HG02588 (cell line): ENCODE data around the gene TMPRSS4.

Experiments used
- ATAC-seq: cut with Tn5 transposase; IDR thresholded peaks from one replicate; pipeline ENCODE4 v1.9.1; 2021; ENCODE audit warnings: mild to moderate bottlenecking, moderate library complexity; ENCODE audit not compliant: unreplicated experiment

Gene TMPRSS4, protein sequence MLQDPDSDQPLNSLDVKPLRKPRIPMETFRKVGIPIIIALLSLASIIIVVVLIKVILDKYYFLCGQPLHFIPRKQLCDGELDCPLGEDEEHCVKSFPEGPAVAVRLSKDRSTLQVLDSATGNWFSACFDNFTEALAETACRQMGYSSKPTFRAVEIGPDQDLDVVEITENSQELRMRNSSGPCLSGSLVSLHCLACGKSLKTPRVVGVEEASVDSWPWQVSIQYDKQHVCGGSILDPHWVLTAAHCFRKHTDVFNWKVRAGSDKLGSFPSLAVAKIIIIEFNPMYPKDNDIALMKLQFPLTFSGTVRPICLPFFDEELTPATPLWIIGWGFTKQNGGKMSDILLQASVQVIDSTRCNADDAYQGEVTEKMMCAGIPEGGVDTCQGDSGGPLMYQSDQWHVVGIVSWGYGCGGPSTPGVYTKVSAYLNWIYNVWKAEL

DNA sequence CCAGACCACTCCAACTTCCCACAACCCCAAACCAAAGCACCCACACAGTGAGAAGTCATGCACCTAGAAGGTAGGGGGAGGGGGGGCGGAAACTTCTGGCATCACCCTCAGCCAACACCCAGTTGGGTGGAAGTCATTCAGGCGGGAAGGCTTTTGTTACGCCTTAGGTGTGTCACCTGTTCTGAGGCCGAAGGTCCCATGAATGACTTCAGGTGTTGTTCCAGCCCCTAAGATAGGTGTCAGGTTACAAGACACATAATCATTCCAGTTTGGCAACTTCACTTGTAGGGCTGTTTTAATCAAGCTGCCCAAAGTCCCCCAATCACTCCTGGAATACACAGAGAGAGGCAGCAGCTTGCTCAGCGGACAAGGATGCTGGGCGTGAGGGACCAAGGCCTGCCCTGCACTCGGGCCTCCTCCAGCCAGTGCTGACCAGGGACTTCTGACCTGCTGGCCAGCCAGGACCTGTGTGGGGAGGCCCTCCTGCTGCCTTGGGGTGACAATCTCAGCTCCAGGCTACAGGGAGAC lies at the start of gene TMPRSS4:
Gene TMPRSS4, plus strand, starts transcription at position 325 of the 528 bp plus-strand sequence. CDS start 225 bp downstream, outside the sequence.
- no peak for ATAC-seq

DNA sequence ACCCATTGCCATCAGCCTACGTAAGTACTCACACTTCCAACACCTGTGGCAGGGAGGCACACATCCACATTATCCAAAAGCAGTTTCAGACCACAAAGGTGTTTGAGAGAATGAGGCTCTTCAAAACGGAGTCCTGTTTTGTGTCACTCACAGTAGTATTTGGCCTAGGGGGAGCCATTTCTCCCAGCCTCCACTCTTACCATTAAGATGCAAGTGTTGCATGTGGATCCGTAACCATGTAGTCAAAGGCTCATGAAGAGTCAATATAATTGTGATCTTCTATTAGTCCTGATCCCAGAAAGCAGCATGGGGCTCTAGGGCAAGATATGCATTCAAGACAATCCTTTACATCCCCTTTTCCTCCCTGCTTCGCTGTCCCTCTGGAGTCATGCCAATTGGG lies 49.2 kb upstream of the TMPRSS4 start:
- ATAC-seq, result no peak

DNA sequence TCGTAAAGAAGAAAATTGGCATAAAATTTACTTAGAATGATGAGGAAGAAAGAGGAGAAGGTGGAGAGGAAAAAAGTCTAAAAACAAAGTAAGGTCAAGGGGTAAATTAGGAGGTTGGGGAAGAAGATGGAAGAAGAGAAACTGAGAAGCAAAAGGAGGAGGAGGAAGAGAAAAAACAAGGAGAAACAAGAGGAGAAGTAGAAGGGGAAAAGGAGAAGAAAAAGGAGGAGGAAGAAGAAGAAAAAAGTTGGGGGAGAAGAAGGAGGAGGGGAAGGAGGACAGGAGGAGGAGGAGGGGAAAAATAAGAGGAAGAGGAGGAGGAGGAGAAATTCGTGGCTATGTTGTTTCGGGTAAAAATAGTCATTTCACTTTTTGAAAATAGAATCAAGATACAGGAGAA lies 48.3 kb upstream of the TMPRSS4 start:
- ATAC-seq, result no peak

DNA sequence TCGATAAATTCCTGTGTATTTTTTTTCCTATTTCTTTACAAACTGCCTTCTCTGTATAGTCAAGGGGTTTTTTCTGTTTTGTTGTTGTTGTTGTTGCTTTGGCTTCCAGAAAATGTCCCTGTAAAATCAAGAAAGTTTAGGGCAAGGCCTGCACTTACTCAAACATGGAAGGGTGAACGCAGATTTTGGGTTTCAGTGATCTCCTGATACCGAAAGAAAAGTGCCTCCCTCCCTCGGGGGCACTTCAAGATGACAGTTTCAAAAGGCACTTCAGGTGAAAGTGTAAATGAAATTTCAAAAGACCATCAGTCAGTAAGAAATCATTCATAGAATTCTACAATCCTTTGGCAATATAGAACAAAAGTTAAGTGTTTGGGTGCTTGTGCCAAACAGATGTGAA lies 43.4 kb upstream of the TMPRSS4 start:
- ATAC-seq, result no peak

DNA sequence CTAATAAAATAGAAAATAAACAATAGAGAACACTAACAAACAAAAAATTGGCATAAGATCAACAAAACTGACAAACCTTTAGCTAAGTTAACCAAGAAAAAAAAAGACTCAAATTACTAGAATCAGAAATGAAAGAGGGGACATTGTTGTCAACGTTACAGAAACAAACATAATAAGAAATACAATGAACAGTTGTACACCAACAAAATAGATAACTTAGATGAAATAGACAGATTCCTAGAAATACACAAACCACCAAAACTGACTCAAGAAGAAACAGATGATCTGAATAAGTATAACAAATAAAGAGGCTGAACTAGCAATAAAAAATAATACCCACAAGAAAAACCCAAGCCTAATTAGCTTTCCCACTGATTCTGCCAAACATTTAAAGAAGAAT lies 34.7 kb upstream of the TMPRSS4 start:
- no peak for ATAC-seq

DNA sequence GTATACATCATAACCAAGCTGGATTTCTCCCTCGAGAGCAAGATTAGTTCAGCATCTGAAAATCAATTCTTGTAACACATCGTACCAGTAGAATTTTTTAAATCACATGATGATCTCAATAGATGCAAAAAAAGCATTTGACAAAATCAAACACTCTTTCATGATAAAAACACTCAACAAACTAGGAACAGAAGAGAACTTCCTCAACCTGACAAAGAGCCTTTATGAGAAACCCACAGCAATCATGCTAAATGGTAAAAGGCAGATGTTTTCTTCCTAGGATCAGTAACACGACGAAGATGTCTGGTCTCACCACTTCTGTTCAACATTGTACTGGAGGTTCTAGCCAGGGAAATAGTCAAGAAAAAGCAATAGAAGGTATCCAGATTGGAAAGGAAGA lies 34.1 kb upstream of the TMPRSS4 start:
- ATAC-seq, result no peak

DNA sequence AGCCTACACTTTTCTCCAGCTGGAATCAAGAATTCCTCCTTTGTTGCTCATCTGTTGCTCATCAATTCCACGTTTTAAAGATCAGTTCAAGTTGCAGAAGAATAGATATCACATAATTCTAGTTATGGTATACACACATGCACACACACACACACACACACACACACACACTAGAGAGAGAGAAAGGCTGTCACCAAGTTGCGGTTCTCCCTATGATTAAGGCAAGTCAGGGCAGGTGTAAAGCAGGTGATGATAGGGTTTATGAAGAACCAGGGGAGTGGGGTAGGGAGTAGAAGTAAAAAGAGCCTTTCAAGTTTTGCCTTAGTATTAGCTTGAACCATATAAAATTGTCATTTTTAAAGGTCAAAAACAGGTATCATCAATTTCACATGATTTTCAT lies 31.7 kb upstream of the TMPRSS4 start:
- no peak for ATAC-seq

DNA sequence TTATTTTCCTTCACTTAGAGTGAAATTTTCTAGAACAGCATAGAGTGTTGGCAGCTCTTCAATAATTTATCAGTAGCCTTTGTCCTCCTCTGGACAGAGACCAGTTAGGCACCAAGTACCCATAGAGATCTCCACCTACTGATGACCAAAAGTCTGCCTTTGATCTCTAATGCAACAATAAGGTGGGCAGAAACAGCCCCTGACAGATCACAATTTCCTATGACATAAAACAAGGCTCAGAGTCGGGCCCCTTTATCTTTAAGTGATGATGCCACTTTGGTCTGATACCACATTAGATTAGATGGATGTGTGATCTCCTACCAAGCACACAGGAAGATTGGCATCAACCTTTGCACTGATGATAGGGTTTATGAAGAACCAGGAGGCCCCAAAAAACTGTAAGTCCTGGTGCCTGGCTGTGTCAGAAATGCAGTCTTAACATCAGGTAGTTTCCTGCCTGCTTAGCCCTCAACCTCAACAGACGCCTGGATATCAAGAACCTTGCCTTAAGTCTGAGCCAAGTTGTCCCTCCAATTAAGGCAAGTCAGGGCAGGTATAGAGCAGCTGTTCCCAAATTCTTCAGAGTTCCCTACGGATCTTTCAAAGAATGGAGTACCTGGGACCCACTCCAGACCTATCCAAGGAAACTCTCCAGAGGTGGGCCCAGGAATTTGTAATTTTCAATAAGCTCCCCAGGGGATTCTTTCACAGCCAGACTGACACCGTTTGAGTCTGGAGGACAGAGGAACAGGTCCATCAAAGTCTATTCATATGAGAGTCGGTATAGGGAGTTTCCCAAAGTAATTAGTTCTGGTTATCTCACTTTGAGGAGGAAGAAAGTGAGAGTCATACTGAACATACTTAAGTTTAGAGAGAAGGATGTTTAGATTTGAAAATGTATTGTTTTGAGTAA lies 30.6 kb upstream of the TMPRSS4 start:
- ATAC-seq, result peak; percentile 53

DNA sequence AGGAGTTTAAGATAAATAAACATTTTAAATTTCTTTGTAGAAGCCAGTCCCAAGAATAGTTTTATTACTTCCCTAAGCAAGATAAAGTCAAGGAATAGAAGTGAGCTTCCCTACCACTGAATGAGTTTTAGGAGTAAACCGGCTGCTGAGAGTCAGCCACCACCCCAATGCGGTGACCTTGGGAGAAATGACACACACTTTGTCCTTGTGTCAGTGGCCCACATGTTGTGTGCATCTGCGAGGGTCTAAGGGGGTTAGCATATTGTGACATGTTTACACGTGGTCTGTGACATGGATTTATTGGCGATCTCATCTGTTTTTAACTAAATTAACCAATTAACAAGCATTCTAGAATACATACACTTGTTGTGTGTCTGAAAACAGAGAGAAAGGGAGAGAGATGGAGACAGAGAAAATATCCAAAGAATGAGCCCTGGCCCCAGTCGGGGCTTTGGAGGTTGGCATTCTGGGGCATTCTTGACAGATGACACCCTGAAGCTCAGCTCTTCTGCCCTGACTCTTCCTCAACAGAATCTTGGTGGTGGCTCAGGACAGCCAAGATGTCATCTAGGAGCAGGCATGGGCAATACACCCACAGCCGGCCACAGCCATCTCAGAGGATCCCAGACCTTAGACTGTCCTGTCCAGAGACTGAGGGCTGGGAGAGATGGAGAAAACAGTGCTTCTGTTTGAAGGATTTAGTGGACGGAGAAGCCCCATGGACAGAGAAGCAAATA lies 29.7 kb upstream of the TMPRSS4 start:
- ATAC-seq, result no peak

DNA sequence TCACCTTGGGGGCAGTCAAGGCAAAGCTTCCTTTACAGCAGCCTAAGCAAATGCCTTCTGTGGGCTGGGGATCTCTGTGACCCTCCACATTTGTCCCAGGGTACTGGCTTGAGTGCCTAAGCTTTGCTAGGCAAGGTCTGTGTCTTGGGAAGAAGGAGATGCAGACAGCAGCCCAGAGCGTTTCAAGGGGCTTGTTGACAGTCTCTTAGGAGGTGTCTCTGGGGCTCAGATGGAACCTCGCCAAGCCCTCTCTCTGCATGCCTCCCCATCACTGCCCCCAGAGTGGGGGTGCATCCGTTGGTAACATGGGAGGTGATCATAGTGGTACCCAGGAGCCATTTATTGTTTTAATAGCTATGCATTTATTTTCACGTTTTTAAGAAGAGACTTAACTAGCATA lies 29.1 kb upstream of the TMPRSS4 start:
- ATAC-seq, result no peak

DNA sequence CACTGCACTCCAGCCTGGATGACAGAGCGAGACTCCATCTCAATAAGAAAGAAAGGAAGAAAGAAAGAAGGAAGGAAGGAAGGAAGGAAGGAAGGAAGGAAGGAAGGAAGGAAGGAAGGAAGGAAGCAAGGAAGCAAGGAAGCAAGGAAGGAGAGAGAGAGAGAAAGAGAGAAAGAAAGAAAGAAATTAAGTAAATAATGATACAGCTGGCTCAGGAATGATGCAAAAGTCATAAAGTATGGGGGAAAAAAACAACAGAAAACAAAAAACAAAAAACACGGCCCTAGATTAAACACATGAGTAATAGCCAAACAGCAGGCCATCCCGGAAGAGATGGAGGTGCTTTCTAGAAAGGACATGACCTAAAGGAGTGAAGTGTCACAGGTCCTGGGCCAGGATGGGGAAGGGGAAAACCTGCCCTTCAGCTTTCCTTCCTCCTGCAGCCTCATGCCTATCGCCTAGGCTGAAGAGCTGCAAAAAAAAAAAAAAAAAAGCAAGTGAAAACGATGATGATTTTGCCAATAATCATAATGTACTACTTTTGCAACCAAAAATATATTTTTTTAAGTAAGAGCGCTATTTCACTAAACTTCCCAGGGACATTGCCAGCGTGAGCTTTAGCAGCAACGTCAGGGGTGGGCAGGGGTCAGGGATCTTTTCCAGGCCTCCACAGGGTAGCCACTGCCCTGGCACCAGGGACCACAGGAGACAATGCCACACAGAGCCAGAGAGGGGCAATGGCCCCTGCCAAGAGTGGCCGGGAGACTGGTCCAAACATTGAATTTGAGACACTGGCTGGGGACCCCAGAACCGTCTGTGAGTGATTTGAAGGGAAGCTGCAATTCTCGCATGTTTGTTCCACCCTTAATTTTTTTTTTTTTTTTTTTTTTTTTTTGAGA lies 28.2 kb upstream of the TMPRSS4 start:
- ATAC-seq, result no peak

DNA sequence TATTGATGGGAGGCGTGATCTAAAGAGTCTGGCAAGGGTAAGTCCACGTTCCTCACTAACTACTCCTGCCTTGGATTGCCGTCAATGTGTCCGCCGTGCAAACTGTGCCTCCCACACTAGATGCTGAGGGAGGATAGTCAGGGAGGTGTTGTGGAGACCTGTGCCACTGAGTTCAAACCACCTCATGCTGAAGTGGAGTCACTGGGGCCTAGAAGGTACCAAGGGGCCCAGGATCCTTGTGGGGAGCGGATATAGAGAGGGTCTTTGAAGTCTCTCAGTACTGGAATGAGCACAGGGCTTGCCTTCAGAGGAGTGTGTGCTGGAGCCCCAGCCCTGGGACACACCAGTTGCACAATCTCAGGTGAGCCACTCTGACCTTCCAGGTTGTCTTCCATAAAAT lies 27.1 kb upstream of the TMPRSS4 start:
- no peak for ATAC-seq

DNA sequence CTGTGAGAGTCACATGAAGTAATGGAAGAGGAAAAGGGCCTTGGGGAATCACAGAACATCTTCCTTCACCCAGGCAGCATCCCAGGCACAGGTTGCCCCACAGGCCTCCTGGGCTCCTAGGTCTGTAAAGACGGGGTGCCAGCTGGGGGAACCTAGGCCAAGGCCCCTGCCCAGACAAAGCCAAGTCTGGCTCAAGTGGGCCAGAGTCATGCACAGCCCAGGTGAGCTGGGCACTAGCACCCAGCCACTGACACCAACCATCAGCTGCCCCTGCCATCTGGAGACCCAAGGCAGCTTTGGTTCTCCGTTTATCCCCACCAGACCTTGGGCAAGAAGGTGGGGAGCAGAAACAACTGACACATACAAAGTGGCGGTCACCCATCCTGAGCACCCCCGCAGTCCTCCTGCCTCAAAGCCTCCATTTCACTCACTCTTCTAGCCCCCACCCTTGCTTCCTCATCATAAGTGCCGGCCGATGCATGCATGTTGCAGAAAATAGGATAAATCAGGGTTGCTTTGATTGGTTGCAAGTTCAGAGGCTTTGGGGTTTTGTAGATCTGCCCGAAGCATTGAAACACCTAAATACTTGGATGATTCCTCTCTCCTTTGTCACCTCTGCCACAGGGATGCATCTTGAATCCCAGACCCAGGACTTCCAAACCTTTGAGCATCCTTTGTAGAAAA lies 26.5 kb upstream of the TMPRSS4 start:
- ATAC-seq, result no peak

DNA sequence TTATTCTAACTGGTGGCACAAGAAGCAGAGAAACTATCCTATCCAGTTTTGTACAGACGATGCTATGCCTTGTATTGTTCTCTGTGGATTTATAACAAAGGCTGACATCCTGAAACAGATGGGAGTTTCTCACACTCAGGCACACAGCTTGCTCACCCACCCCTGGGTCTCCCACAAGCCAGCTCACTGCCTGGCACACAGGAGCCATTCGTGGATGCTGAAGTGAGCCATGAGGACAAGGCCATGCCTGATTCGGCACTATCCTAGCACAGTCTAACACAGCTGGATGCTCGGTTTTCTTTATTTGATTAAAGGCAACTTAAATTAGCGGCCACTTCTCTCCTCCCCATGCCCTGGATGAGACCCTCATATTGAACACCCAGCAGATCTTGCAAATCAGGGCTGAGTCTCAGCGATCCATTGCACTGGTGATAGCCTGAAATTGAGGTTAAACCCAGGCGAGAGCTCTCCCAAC lies 25.7 kb upstream of the TMPRSS4 start:
- ATAC-seq, result no peak

DNA sequence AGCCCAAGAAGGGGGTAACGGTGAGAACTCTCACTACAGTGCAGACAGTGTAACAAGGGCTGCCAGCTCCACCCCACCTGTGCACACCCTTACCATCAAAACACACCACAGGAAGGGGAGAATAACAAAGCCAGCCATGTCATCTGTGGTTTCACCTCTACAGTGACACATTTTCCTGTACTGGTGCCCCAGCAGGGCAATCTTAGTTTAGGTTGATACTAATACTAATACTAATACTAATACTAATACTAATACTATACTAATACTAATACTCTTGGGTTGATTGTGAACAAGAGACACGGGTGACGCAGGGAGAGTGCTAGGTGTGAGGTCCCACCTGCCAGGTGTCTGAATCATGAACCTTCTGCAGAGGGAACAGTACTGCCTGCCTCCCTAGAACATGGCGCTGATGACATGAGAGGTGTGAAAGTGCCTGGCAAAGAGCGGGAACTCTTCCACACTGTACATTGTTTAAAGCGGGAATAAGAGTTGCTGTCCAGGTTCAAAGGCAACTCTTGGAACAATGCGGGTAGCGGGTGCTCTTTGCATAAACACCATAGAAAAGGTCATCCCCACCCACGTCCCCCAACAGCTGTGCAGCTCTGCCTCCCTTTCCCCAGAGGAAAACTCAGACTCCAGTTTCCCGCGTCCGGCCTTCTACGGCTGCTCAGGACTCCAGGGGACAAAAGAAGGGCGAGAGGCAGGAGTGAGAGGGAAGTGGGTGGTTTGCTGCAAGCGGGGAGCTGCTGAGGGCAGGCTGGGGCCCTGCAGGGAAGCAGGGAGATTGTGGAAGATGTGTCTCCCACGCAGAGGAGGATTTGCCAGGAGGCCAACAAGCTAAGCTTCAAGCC lies 25.0 kb upstream of the TMPRSS4 start:
- no peak for ATAC-seq

DNA sequence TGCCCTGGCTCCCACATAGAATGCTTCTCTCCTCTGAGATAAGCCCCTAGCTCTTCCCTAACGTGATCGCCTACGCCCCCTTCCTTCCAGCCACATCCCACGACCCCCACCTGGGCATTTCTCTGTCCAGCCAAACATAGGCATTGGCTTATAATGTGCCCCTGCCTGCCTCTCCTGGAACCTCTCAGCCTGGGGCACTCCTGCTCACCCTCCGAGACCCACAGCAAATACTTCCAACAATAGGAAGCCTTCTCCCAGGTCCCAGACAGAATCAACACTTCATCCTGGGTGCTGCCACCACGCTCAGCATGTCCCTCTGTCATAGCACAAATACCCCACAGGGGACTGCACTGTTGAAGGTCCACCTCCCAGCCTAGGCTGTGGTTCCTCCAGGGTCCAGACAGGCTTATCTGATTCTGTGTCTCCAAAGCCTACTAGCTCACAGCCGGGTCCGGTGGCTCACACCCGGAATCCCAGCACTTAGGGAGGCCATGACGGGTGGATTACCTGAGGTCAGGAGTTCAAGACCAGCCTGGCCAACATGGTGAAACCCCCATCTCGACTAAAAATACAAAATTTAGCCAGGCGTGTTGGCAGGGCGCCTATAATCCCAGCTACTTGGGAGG lies 24.2 kb upstream of the TMPRSS4 start:
- no peak for ATAC-seq

DNA sequence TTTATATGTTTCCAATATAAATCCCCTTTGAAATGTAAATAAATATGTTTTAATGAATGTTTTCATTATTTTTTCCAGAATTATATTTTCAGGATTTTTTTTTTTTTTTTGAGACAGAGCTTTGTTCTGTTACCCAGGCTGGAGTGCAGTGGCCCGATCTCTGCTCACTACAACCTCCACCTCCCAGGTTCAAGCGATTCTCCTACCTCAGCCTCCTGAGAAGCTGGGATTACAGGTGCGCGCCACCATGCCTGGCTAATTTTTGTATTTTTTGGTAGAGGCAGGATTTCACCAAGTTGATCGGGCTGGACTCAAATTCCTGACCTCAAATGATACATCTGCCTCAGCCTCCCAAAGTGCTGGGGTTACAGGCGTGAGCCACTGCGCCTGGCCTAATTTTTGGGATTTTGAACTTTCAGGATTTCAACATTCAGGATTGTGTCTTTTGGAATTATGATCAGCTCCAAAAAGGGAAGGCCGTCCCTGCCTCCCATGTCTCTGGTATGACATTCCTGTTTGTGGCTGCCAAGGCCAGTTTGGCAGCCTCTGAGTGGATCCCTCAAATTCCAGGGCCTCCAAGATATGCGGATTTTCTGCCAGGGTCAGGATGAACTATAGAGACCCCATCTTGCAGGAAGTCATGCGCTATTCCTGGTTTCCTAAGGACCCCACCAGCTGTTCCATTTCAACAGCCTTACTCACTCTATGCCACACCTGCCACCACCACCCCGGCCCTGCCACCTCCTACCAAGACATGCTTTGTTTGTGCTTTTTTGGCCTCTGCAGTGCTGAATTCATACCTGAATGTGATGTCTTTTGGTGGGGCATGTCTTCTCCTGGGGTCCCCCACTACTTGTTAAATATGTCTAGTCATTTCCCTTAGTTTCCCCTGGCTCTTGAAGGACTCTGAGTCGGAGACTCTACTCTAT lies 21.9 kb upstream of the TMPRSS4 start:
- no peak for ATAC-seq
